Lower leg skin (tissue), 3 donors: ENCODE results near the gene TAGAP.

ENCODE experiments used
- CTCF ChIP-seq, 3 donors: fragments of 450-650 bp; IDR thresholded peaks; one replicate each; pipeline ENCODE4 v1.5.1; 2016; ENCODE audit warnings: antibody characterized with exemption in 3 of 3, mild to moderate bottlenecking in 3 of 3, moderate library complexity in 2 of 3
- POLR2A ChIP-seq, 2 donors: fragments of 450-650 bp; IDR thresholded peaks; one replicate each; pipeline ENCODE4 v1.6.1; 2016 to 2017; ENCODE audit warnings: antibody characterized with exemption in 2 of 2, mild to moderate bottlenecking in 1 of 2, moderate library complexity in 1 of 2

DNA sequence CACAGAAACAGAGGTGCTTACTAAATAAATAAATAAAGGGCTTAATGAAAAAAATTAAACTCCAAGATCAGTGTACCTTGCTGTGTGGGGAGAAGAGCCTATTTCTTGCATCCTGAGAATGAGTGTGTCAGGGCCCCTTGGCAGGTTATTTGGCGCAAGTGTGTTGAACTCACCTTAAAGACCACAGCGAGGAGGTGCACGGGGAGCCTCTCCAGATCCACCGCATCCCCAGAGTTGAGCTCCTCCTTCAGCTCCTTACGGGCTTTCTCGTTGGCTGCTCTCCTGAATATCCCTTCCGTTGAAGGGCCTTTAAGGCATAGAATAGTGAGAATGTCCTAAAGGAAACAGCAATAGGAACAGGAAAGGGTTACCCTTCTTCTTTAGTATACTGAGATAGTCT, 3.6 kb downstream of the TAGAP start:
- TF ChIP-seq POLR2A (IDR thresholded peaks at IDR 0.05) (no peak), CTCF (IDR thresholded peaks at IDR 0.05) (no peak)
